Measurements from ENCODE around the gene TBXA2R. TPM values are rescaled to one million over a fixed set of nuclear protein-coding genes. Genes with fewer than 3 reads are reported as not detected.

Gene TBXA2R
- total and polyA plus RNA-seq, 9 donors = 0.53 to 2.8 (median 2.2) TPM

- peaks cover 41% of the 10 kb centered on the region for H3K4me1 ChIP-seq (ENCODE audit: control insufficient read depth, insufficient read depth, low read length)
- WGBS (ENCODE audit: insufficient coverage) = 9% methylated on average over 15 of the region's 22 CpGs
- no peaks in the 10 kb centered on the region for H3K9me3 ChIP-seq (replicated peaks; ENCODE audit: control insufficient read depth, low read depth, low read length)
- H3K36me3 ChIP-seq (ENCODE audit: control insufficient read depth, insufficient read depth, low read length) = peaks cover 16% of the 10 kb centered on the region
- peak overlapping the region; percentile 34 for H3K4me3 ChIP-seq (ENCODE audit: low read length)
- peak overlapping the region; percentile 77 for H3K27ac ChIP-seq (ENCODE audit: low read length)
- peak; percentile 67 for DNase-seq
- peaks cover 39% of the 10 kb centered on the region for H3K27me3 ChIP-seq (ENCODE audit: control insufficient read depth, insufficient read depth, low read length)
Measured at GRCh38 chr19:3607303-3608078, 816 bp upstream of the TBXA2R start.

- 11% methylated on average over 30 of the region's 35 CpGs for WGBS (ENCODE audit: insufficient coverage)
- Histone ChIP-seq H3K4me1 (ENCODE audit: control insufficient read depth, insufficient read depth, low read length) (peaks cover 41% of the 10 kb centered on the region), H3K27me3 (ENCODE audit: control insufficient read depth, insufficient read depth, low read length) (peaks cover 39% of the 10 kb centered on the region), H3K27ac (ENCODE audit: low read length) (no peak overlapping the region), H3K9me3 (replicated peaks; ENCODE audit: control insufficient read depth, low read depth, low read length) (no peaks in the 10 kb centered on the region), H3K4me3 (ENCODE audit: low read length) (peak overlapping the region; percentile 34), H3K36me3 (ENCODE audit: control insufficient read depth, insufficient read depth, low read length) (peaks cover 3% of the 10 kb centered on the region)
- DNase-seq = no peak
Measured at GRCh38 chr19:3606174-3606689, 443 bp downstream of the TBXA2R start.

DNA sequence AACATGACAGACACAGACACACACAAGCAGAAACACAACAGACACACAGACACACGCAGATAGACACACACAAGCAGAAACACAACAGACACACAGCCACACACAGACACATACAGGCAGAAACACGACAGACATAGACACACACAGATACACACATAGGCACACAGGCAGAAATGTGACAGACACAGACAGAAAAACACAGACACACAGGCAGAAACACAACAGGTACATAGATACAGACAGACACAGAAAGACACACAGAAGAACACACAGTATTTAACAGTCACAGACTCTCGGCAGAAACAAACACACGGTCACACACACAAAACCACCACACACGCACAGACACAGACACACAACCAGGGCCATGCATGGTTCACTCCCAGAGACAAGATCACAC, 905 bp downstream of the TBXA2R start:
- Histone ChIP-seq H3K27me3 (ENCODE audit: control insufficient read depth, insufficient read depth, low read length) (peaks cover 39% of the 10 kb centered on the region), H3K4me1 (ENCODE audit: control insufficient read depth, insufficient read depth, low read length) (peaks cover 41% of the 10 kb centered on the region), H3K27ac (ENCODE audit: low read length) (no peak overlapping the region), H3K4me3 (ENCODE audit: low read length) (peak overlapping the region; percentile 34), H3K9me3 (replicated peaks; ENCODE audit: control insufficient read depth, low read depth, low read length) (no peaks in the 10 kb centered on the region), H3K36me3 (ENCODE audit: control insufficient read depth, insufficient read depth, low read length) (no peaks in the 10 kb centered on the region)
- 50% methylated on average over 3 of the region's 5 CpGs for WGBS (ENCODE audit: insufficient coverage)
- no peak for DNase-seq

DNA sequence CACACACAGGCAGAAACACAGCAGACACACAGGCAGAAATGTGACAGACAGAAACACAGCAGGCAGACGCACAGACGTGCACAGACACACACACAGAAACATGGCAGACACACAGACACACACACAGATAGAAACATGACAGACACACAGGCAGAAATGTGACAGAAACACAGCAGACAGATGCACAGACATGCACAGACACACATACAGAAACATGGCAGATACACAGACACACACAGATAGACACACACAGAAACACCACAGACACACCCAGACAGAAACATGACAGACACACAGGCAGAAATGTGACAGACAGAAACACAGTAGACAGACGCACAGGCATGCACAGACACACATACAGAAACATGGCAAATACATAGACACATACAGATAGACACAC, 1.3 kb downstream of the TBXA2R start:
- no peaks in the 10 kb centered on the region for H3K36me3 ChIP-seq (ENCODE audit: control insufficient read depth, insufficient read depth, low read length)
- 60% methylated on average over 1 of the region's 3 CpGs for WGBS (ENCODE audit: insufficient coverage)
- peaks cover 39% of the 10 kb centered on the region for H3K27me3 ChIP-seq (ENCODE audit: control insufficient read depth, insufficient read depth, low read length)
- no peak for DNase-seq
- no peaks in the 10 kb centered on the region for H3K9me3 ChIP-seq (replicated peaks; ENCODE audit: control insufficient read depth, low read depth, low read length)
- H3K4me3 ChIP-seq (ENCODE audit: low read length) = no peak overlapping the region
- no peak overlapping the region for H3K27ac ChIP-seq (ENCODE audit: low read length)
- H3K4me1 ChIP-seq (ENCODE audit: control insufficient read depth, insufficient read depth, low read length) = peaks cover 40% of the 10 kb centered on the region

- 43% methylated on average over 5 of the region's 11 CpGs for WGBS (ENCODE audit: insufficient coverage)
- H3K36me3 ChIP-seq (ENCODE audit: control insufficient read depth, insufficient read depth, low read length) = no peaks in the 10 kb centered on the region
- no peaks in the 10 kb centered on the region for H3K9me3 ChIP-seq (replicated peaks; ENCODE audit: control insufficient read depth, low read depth, low read length)
- peaks cover 38% of the 10 kb centered on the region for H3K4me1 ChIP-seq (ENCODE audit: control insufficient read depth, insufficient read depth, low read length)
- peaks cover 39% of the 10 kb centered on the region for H3K27me3 ChIP-seq (ENCODE audit: control insufficient read depth, insufficient read depth, low read length)
- H3K27ac ChIP-seq (ENCODE audit: low read length) = no peak overlapping the region
- no peak for DNase-seq
- no peak overlapping the region for H3K4me3 ChIP-seq (ENCODE audit: low read length)
Measured at GRCh38 chr19:3604987-3605343, 1.7 kb downstream of the TBXA2R start.

GRCh38 chr19:3604227-3604986, 2.3 kb downstream of the TBXA2R start:
- Histone ChIP-seq H3K4me1 (ENCODE audit: control insufficient read depth, insufficient read depth, low read length) (peaks cover 36% of the 10 kb centered on the region), H3K36me3 (ENCODE audit: control insufficient read depth, insufficient read depth, low read length) (no peaks in the 10 kb centered on the region), H3K27ac (ENCODE audit: low read length) (no peak overlapping the region), H3K9me3 (replicated peaks; ENCODE audit: control insufficient read depth, low read depth, low read length) (no peaks in the 10 kb centered on the region), H3K4me3 (ENCODE audit: low read length) (no peak overlapping the region), H3K27me3 (ENCODE audit: control insufficient read depth, insufficient read depth, low read length) (peaks cover 39% of the 10 kb centered on the region)
- 75% methylated on average over 23 of the region's 27 CpGs for WGBS (ENCODE audit: insufficient coverage)
- DNase-seq = no peak

DNA sequence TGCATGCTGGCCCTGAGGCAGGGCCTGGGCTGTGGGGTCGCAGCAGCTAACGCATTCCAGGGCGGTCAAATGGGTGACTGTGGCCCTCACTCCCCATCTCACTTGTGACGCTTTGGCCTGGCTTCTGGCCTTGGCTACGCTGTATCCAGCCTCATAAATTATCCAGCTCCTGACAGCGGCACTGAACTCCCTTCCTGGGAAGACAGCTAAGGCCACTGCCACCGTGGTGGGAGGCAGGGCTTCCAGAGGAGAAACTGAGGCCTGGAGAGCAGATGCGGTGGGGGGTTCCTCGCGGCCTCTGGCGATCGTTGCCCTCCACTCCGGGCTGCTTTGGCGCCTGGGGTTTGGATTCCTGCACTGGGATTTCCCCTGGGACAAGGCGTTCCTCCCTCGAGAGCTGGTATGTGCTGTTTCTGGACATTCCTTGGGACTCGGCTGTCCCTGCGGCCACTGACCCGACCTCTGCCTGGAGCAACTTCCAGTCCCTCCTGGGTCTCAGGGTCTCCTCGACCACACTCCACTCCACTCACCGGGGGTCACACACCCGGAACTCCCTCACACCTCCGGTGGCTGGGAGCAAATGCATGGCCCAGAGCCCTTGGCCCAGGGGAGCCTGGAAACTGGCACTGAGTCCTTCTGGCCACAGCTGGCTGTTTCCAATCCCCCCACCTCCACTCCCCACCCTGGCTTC, 3.4 kb downstream of the TBXA2R start:
- Histone ChIP-seq H3K9me3 (replicated peaks; ENCODE audit: control insufficient read depth, low read depth, low read length) (no peaks in the 10 kb centered on the region), H3K27me3 (ENCODE audit: control insufficient read depth, insufficient read depth, low read length) (peaks cover 37% of the 10 kb centered on the region), H3K27ac (ENCODE audit: low read length) (no peak overlapping the region), H3K36me3 (ENCODE audit: control insufficient read depth, insufficient read depth, low read length) (no peaks in the 10 kb centered on the region), H3K4me1 (ENCODE audit: control insufficient read depth, insufficient read depth, low read length) (peaks cover 26% of the 10 kb centered on the region), H3K4me3 (ENCODE audit: low read length) (no peak overlapping the region)
- no peak for DNase-seq
- 55% methylated on average over 23 of the region's 23 CpGs for WGBS (ENCODE audit: insufficient coverage)

- H3K36me3 ChIP-seq (ENCODE audit: control insufficient read depth, insufficient read depth, low read length) = no peaks in the 10 kb centered on the region
- H3K27me3 ChIP-seq (ENCODE audit: control insufficient read depth, insufficient read depth, low read length) = peaks cover 15% of the 10 kb centered on the region
- H3K27ac ChIP-seq (ENCODE audit: low read length) = no peak overlapping the region
- 75% methylated on average over 8 of the region's 12 CpGs for WGBS (ENCODE audit: insufficient coverage)
- H3K9me3 ChIP-seq (replicated peaks; ENCODE audit: control insufficient read depth, low read depth, low read length) = no peaks in the 10 kb centered on the region
- H3K4me3 ChIP-seq (ENCODE audit: low read length) = no peak overlapping the region
- peaks cover 6% of the 10 kb centered on the region for H3K4me1 ChIP-seq (ENCODE audit: control insufficient read depth, insufficient read depth, low read length)
- no peak for DNase-seq
Measured at GRCh38 chr19:3601021-3601420, 5.7 kb downstream of the TBXA2R start.

GRCh38 chr19:3599776-3600187, 6.9 kb downstream of the TBXA2R start:
- no peak overlapping the region for H3K4me3 ChIP-seq (ENCODE audit: low read length)
- no peaks in the 10 kb centered on the region for H3K36me3 ChIP-seq (ENCODE audit: control insufficient read depth, insufficient read depth, low read length)
- 86% methylated on average over 28 of the region's 28 CpGs for WGBS (ENCODE audit: insufficient coverage)
- H3K9me3 ChIP-seq (replicated peaks; ENCODE audit: control insufficient read depth, low read depth, low read length) = no peaks in the 10 kb centered on the region
- H3K27ac ChIP-seq (ENCODE audit: low read length) = no peak overlapping the region
- H3K27me3 ChIP-seq (ENCODE audit: control insufficient read depth, insufficient read depth, low read length) = peaks cover 5% of the 10 kb centered on the region
- DNase-seq = peak; percentile 0
- H3K4me1 ChIP-seq (ENCODE audit: control insufficient read depth, insufficient read depth, low read length) = peaks cover 4% of the 10 kb centered on the region

- DNase-seq = no peak
Measured at GRCh38 chr19:3595521-3596061, 11.1 kb downstream of the TBXA2R start.

More at GRCh38 chr19:3595521-3596061, 11.1 kb downstream of the TBXA2R start:
- H3K27ac ChIP-seq (ENCODE audit: low read length) = no peak overlapping the region
- H3K4me3 ChIP-seq (ENCODE audit: low read length) = no peak overlapping the region
- no peaks in the 10 kb centered on the region for H3K9me3 ChIP-seq (replicated peaks; ENCODE audit: control insufficient read depth, low read depth, low read length)
- WGBS (ENCODE audit: insufficient coverage) = 65% methylated on average over 32 of the region's 34 CpGs
- H3K27me3 ChIP-seq (ENCODE audit: control insufficient read depth, insufficient read depth, low read length) = peaks cover 9% of the 10 kb centered on the region
- H3K4me1 ChIP-seq (ENCODE audit: control insufficient read depth, insufficient read depth, low read length) = no peaks in the 10 kb centered on the region
- H3K36me3 ChIP-seq (ENCODE audit: control insufficient read depth, insufficient read depth, low read length) = no peaks in the 10 kb centered on the region
